ENCODE results near the gene MACF1. TPM values are rescaled to one million over a fixed set of nuclear protein-coding genes. Genes with fewer than 3 reads are reported as not detected.

Gene MACF1
- total RNA-seq, 1 experiment from 2014 or later, result 265 TPM

GRCh38 chr1:39426346-39426745, 221.9 kb downstream of the MACF1 start:
- no peak for DNase-seq (ENCODE audit: low spot score)

GRCh38 chr1:39427374-39427773, 222.9 kb downstream of the MACF1 start:
- DNase-seq (ENCODE audit: low spot score), result no peak
- intact Hi-C loops (cut with micrococcal nuclease; ENCODE audit: unreplicated experiment), result no loop called here
- Histone ChIP-seq H3K9me3 (ENCODE audit: low read depth, low read length, poor library complexity, severe bottlenecking) (no peaks in the 10 kb centered on the region), H3K4me1 (ENCODE audit: insufficient read depth, low read length, poor library complexity, severe bottlenecking) (no peaks in the 10 kb centered on the region), H3K36me3 (ENCODE audit: insufficient read depth, low read length, poor library complexity, severe bottlenecking) (peaks cover 100% of the 10 kb centered on the region), H3K4me3 (ENCODE audit: low read depth, low read length, poor library complexity, severe bottlenecking) (no peak overlapping the region), H3K27me3 (replicated peaks; ENCODE audit: insufficient read depth, low read depth, low read length, poor library complexity) (no peaks in the 10 kb centered on the region), H3K27ac (ENCODE audit: low read depth, low read length, poor library complexity, severe bottlenecking) (no peak overlapping the region)
- TF ChIP-seq CTCF (conservative IDR thresholded peaks at IDR 0.05; ENCODE audit: low read depth, low read length), result no peak
- TF ChIP-seq EZH2 (IDR thresholded peaks at IDR 0.05; ENCODE audit: borderline replicate concordance, low read depth, low read length, poor library complexity, severe bottlenecking), result no peak
- ChIA-PET CTCF (no interaction called here), POLR2A (ENCODE audit: low non-redundant PET) (interaction anchor here (0.7 kb wide), 1 partner anchor 91 kb away, joined by 3 read pairs; no protein-coding TSS in a partner anchor)
- BruUV-seq (replicated peaks), result no TSS peak

More at GRCh38 chr1:39426346-39426745, 221.9 kb downstream of the MACF1 start:
- no TSS peak for BruUV-seq (replicated peaks)
- POLR2A ChIA-PET (ENCODE audit: low non-redundant PET), result no interaction called here
- Histone ChIP-seq H3K36me3 (ENCODE audit: insufficient read depth, low read length, poor library complexity, severe bottlenecking) (peaks cover 95% of the 10 kb centered on the region), H3K27me3 (replicated peaks; ENCODE audit: insufficient read depth, low read depth, low read length, poor library complexity) (no peaks in the 10 kb centered on the region), H3K27ac (ENCODE audit: low read depth, low read length, poor library complexity, severe bottlenecking) (no peak overlapping the region), H3K4me3 (ENCODE audit: low read depth, low read length, poor library complexity, severe bottlenecking) (no peak overlapping the region), H3K4me1 (ENCODE audit: insufficient read depth, low read length, poor library complexity, severe bottlenecking) (no peaks in the 10 kb centered on the region), H3K9me3 (ENCODE audit: low read depth, low read length, poor library complexity, severe bottlenecking) (no peaks in the 10 kb centered on the region)
- CTCF ChIA-PET, result no interaction called here
- intact Hi-C loops (cut with micrococcal nuclease; ENCODE audit: unreplicated experiment), result no loop called here
- no peak for TF ChIP-seq EZH2 (IDR thresholded peaks at IDR 0.05; ENCODE audit: borderline replicate concordance, low read depth, low read length, poor library complexity, severe bottlenecking)
- TF ChIP-seq CTCF (conservative IDR thresholded peaks at IDR 0.05; ENCODE audit: low read depth, low read length), result no peak

DNA sequence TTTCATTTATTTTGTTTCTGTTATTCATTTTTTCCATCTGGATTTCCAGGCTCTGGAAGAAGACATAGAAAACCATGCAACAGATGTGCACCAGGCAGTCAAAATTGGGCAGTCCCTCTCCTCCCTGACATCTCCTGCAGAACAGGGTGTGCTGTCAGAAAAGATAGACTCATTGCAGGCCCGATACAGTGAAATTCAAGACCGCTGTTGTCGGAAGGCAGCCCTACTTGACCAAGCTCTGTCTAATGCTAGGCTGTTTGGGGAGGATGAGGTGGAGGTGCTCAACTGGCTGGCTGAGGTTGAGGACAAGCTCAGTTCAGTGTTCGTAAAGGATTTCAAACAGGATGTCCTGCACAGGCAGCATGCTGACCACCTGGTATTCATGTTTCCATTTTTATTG, 223.4 kb downstream of the MACF1 start:
- no peaks in the 10 kb centered on the region for H3K4me1 ChIP-seq (ENCODE audit: insufficient read depth, low read length, poor library complexity, severe bottlenecking)
- H3K27me3 ChIP-seq (replicated peaks; ENCODE audit: insufficient read depth, low read depth, low read length, poor library complexity), result no peaks in the 10 kb centered on the region
- intact Hi-C loops (cut with micrococcal nuclease; ENCODE audit: unreplicated experiment), result no loop called here
- no peak for TF ChIP-seq EZH2 (IDR thresholded peaks at IDR 0.05; ENCODE audit: borderline replicate concordance, low read depth, low read length, poor library complexity, severe bottlenecking)
- no peak for DNase-seq (ENCODE audit: low spot score)
- TSS peak; percentile 11 for BruUV-seq (replicated peaks)
- no peak overlapping the region for H3K27ac ChIP-seq (ENCODE audit: low read depth, low read length, poor library complexity, severe bottlenecking)
- H3K36me3 ChIP-seq (ENCODE audit: insufficient read depth, low read length, poor library complexity, severe bottlenecking), result peaks cover 100% of the 10 kb centered on the region
- ChIA-PET CTCF (no interaction called here), POLR2A (ENCODE audit: low non-redundant PET) (interaction anchor here (0.7 kb wide), 1 partner anchor 91 kb away, joined by 3 read pairs; no protein-coding TSS in a partner anchor)
- no peak overlapping the region for H3K4me3 ChIP-seq (ENCODE audit: low read depth, low read length, poor library complexity, severe bottlenecking)
- H3K9me3 ChIP-seq (ENCODE audit: low read depth, low read length, poor library complexity, severe bottlenecking), result no peaks in the 10 kb centered on the region

DNA sequence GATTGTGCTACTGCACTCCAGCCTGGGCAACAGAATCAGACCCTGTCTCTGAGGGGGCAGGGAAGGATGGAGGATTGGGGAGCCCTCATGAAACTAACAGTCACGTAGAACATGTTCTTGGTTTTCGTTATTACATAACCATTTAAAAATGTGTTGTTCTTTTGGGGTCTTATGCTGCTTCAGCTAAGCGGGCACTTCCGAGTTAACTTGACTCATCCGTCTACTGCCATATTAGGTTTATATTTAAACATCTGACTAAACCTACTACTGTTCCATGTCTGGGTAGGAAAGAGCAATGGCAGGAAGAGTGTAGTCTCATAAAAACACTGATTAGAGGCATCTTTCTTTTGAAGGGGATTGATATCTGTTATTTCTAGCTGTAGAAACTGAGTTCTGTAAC, 227.4 kb downstream of the MACF1 start:
- H3K4me3 ChIP-seq (ENCODE audit: low read depth, low read length, poor library complexity, severe bottlenecking), result no peak overlapping the region
- no peak for TF ChIP-seq CTCF (conservative IDR thresholded peaks at IDR 0.05; ENCODE audit: low read depth, low read length)
- no peak for TF ChIP-seq EZH2 (IDR thresholded peaks at IDR 0.05; ENCODE audit: borderline replicate concordance, low read depth, low read length, poor library complexity, severe bottlenecking)
- intact Hi-C loops (cut with micrococcal nuclease; ENCODE audit: unreplicated experiment), result no loop called here
- H3K4me1 ChIP-seq (ENCODE audit: insufficient read depth, low read length, poor library complexity, severe bottlenecking), result no peaks in the 10 kb centered on the region
- CTCF ChIA-PET, result interaction anchor here (0.7 kb wide), 1 partner anchor 330 kb away, joined by 3 read pairs; no protein-coding TSS in a partner anchor
- POLR2A ChIA-PET (ENCODE audit: low non-redundant PET), result no interaction called here
- H3K36me3 ChIP-seq (ENCODE audit: insufficient read depth, low read length, poor library complexity, severe bottlenecking), result peaks cover 94% of the 10 kb centered on the region
- no TSS peak for BruUV-seq (replicated peaks)
- H3K27ac ChIP-seq (ENCODE audit: low read depth, low read length, poor library complexity, severe bottlenecking), result no peak overlapping the region
- no peaks in the 10 kb centered on the region for H3K9me3 ChIP-seq (ENCODE audit: low read depth, low read length, poor library complexity, severe bottlenecking)
- H3K27me3 ChIP-seq (replicated peaks; ENCODE audit: insufficient read depth, low read depth, low read length, poor library complexity), result no peaks in the 10 kb centered on the region
- no peak for DNase-seq (ENCODE audit: low spot score)

Measured in A673 (cell line).